Kidney epithelial cell (primary cell): ENCODE measurements around the gene FA2H. TPM values are rescaled to one million over a fixed set of nuclear protein-coding genes. Genes with fewer than 3 reads are reported as not detected.
A peak's percentile ranks its signal among the peaks of the same experiment; 100 is the strongest.

ENCODE experiments used
- DNase-seq: peaks from one replicate; pipeline ENCODE4 v3.0.0-alpha.2; 2010; ENCODE audit warnings: low read depth
- H3K27me3 ChIP-seq: 2 replicates; pipeline ENCODE4 v1.6.0; 2011; ENCODE audit warnings: low read length; ENCODE audit not compliant: control insufficient read depth, insufficient read depth
- H3K36me3 ChIP-seq: 2 replicates; pipeline ENCODE4 v1.5.1; 2011; ENCODE audit warnings: low read length; ENCODE audit not compliant: control insufficient read depth, insufficient read depth
- H3K4me3 ChIP-seq: 2 replicates; pipeline ENCODE4 v1.5.1; 2011; ENCODE audit warnings: low read depth, mild to moderate bottlenecking, control low read depth, low read length
- CTCF ChIP-seq: IDR thresholded peaks from 2 replicates; pipeline ENCODE4 v1.5.1; 2011; ENCODE audit warnings: mild to moderate bottlenecking, moderate library complexity, low read length, control low read depth, inconsistent platforms; ENCODE audit not compliant: insufficient read depth, poor library complexity, severe bottlenecking
- total RNA-seq: library from RNA; depleted of rRNA; stranded (reverse); fragments of >200 nt; gene quantifications from 2 replicates; pipeline ENCODE4 v1.2.3, GENCODE V29; 2015

The FA2H gene
- total RNA-seq, 1 donor from 2014 or later = 12.4 TPM

- DNase-seq = peak; percentile 85
- Histone ChIP-seq H3K27me3 (no peaks in the 10 kb centered on the region), H3K36me3 (no peaks in the 10 kb centered on the region), H3K4me3 (peak overlapping the region; percentile 35)
- no peak for TF ChIP-seq CTCF
These were observed 78.9 kb downstream of the FA2H start for GRCh38 chr16:74695450-74696422.

GRCh38 chr16:74691093-74691855 is 83.3 kb downstream of the FA2H start:
- H3K36me3 ChIP-seq = no peaks in the 10 kb centered on the region
- no peak overlapping the region for H3K4me3 ChIP-seq
- H3K27me3 ChIP-seq = no peaks in the 10 kb centered on the region
- no peak for TF ChIP-seq CTCF
- no peak for DNase-seq

- H3K36me3 ChIP-seq = no peaks in the 10 kb centered on the region
- TF ChIP-seq CTCF = no peak
- DNase-seq = no peak
- H3K27me3 ChIP-seq = no peaks in the 10 kb centered on the region
- no peak overlapping the region for H3K4me3 ChIP-seq
These were observed 92.1 kb downstream of the FA2H start for GRCh38 chr16:74682556-74682955.

GRCh38 chr16:74680681-74681080 is 93.9 kb downstream of the FA2H start:
- Histone ChIP-seq H3K4me3 (no peak overlapping the region), H3K36me3 (no peaks in the 10 kb centered on the region), H3K27me3 (no peaks in the 10 kb centered on the region)
- no peak for TF ChIP-seq CTCF
- no peak for DNase-seq

- DNase-seq = no peak
- no peak for TF ChIP-seq CTCF
- H3K36me3 ChIP-seq = no peaks in the 10 kb centered on the region
- H3K27me3 ChIP-seq = no peaks in the 10 kb centered on the region
- no peak overlapping the region for H3K4me3 ChIP-seq
These were observed 94.6 kb downstream of the FA2H start for GRCh38 chr16:74679983-74680382.
